Measurements from ENCODE around the gene EHD2.
"Not testable (repeated sequence)": the region's sequence is repeated elsewhere in the genome, so short reads cannot be mapped to it uniquely, and the experiment has no call there.

Gene EHD2, protein sequence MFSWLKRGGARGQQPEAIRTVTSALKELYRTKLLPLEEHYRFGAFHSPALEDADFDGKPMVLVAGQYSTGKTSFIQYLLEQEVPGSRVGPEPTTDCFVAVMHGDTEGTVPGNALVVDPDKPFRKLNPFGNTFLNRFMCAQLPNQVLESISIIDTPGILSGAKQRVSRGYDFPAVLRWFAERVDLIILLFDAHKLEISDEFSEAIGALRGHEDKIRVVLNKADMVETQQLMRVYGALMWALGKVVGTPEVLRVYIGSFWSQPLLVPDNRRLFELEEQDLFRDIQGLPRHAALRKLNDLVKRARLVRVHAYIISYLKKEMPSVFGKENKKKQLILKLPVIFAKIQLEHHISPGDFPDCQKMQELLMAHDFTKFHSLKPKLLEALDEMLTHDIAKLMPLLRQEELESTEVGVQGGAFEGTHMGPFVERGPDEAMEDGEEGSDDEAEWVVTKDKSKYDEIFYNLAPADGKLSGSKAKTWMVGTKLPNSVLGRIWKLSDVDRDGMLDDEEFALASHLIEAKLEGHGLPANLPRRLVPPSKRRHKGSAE

GRCh38 chr19:47713046-47714021, at the start of gene EHD2:
EHD2 (plus strand) TSS chr19:47713422; CDS start chr19:47716613, 3,191 bp downstream.
- DNase-seq = peak; percentile 64

GRCh38 chr19:47663435-47663910, 49.7 kb upstream of the EHD2 start:
- DNase-seq = no peak

DNA sequence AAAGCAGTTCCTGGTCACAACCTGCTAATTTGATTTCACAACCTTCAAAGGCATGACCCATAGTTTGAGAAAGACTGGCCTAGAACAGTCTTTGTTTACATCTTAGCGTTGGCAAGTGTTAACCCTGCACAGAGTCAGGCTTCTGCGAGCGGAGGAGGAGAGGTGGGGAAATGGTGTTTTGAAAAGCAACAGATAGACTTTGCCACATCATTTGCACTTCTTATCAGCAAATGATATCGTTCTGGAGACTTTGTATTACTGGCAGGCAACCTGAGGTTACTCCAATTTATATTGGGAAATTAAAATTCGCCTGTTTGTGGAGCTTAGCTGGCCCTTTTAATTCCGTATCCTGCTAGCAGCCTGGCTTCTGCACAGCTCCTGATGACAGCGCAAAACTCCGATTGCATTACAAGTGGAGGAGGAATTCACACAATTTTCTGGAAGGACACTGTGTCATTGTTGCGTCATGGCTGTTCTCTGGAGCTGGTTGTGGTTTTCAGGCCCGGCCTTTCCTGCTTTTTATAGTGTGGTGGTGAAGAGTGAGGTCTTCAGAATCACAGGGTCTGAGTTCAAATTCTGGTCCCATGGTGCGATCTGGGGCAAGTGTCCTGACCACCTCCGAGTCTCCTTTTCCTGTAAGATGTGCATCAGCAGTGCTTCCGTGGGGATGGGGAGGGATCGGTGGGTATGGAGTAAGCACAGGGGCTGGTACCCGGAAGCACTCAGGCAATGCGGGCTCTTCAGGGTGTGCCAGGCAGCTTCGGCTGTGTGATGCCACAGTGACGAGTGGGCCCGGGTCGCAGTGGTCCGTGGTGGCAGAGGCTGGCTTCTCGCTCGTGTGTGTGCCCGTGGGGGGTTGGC, 49.1 kb upstream of the EHD2 start:
- peak; percentile 71 for DNase-seq

- DNase-seq = not testable (repeated sequence)
These were observed 44.7 kb upstream of the EHD2 start for GRCh38 chr19:47668556-47668955.

DNA sequence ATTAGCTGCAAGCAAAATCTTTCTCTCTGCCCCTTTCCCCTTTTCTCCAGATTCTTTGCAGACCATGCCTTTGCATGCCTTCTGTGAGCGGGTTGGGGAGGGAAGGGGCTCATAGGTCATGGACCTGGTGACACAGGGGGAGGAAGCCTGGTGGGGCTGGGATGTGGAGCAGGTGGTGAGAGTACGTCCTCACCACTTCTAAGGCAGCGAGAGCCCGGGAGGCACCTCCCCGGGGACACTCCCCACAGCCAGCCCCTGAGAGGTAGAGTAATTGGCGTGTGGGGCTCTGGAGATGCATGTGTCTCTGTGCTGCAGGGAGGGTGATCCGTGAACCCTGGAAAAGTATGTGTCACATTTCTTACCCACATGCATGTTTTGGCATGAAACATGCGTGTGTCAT, 42.5 kb upstream of the EHD2 start:
- no peak for DNase-seq

GRCh38 chr19:47671499-47671898, 41.7 kb upstream of the EHD2 start:
- no peak for DNase-seq

- DNase-seq = no peak
These were observed 39.8 kb upstream of the EHD2 start for GRCh38 chr19:47673426-47673825.

GRCh38 chr19:47674548-47674947, 38.7 kb upstream of the EHD2 start:
- no peak for DNase-seq

GRCh38 chr19:47675271-47675670, 38.0 kb upstream of the EHD2 start:
- no peak for DNase-seq

GRCh38 chr19:47675859-47676258, 37.4 kb upstream of the EHD2 start:
- DNase-seq = no peak

DNA sequence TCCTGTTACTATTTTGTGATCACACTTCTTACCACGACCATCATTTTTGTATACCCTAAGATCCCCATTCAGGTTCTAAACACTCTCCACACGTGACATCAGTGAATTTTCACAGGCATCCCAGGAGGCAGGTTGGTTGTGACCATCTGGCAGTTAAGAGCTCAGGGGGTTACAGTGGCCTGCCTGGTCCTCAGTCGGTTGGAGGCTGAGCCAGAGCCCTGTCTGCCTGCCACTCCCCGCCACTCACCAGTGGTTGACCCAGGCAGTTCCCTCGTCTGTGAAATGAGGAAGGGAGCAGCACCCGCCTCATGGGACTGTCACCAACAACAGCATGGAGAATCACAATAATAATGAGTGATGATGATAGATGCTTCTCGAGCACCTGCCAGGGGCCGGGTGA, 36.4 kb upstream of the EHD2 start:
- no peak for DNase-seq

DNA sequence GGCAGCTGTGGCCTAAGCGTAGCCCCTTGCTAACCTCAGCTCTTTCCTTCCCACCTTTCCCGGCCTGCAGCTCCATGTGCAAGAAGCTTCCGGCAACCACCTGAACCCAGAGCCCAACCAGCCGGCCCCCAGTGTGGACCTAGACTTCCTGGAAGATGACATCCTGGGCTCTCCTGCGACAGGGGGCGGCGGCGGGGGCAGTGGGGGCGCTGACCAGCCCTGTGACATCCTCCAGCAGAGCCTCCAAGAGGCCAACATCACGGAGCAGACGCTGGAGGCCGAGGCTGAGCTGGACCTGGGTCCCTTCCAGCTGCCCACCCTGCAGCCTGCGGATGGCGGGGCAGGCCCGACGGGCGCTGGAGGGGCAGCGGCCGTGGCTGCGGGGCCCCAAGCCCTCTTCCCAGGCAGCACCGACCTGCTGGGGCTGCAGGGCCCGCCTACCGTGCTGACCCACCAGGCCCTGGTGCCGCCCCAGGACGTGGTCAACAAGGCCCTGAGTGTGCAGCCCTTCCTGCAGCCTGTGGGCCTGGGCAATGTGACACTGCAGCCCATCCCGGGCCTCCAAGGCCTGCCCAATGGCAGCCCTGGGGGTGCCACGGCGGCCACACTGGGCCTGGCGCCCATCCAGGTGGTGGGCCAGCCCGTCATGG, 33.8 kb upstream of the EHD2 start:
- no peak for DNase-seq

DNA sequence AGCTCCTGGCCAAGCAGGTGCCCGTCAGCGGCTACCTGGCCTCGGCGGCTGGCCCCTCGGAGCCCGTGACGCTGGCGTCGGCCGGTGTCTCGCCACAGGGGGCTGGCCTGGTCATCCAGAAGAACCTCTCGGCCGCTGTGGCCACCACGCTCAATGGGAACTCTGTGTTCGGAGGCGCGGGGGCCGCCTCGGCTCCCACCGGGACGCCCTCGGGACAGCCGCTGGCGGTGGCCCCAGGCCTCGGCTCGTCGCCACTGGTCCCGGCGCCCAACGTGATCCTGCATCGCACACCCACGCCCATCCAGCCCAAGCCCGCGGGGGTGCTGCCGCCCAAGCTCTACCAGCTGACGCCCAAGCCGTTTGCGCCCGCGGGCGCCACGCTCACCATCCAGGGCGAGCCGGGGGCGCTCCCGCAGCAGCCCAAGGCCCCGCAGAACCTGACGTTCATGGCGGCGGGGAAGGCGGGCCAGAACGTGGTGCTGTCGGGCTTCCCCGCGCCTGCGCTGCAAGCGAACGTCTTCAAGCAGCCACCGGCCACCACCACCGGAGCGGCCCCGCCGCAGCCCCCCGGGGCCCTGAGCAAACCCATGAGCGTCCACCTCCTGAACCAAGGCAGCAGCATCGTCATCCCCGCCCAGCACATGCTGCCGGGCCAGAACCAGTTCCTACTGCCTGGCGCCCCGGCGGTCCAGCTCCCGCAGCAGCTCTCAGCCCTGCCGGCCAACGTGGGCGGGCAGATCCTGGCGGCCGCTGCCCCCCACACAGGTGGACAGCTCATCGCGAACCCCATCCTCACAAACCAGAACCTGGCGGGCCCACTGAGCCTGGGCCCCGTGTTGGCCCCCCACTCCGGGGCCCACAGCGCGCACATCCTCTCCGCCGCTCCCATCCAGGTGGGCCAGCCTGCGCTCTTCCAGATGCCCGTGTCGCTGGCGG, 33.0 kb upstream of the EHD2 start:
- DNase-seq = no peak

DNA sequence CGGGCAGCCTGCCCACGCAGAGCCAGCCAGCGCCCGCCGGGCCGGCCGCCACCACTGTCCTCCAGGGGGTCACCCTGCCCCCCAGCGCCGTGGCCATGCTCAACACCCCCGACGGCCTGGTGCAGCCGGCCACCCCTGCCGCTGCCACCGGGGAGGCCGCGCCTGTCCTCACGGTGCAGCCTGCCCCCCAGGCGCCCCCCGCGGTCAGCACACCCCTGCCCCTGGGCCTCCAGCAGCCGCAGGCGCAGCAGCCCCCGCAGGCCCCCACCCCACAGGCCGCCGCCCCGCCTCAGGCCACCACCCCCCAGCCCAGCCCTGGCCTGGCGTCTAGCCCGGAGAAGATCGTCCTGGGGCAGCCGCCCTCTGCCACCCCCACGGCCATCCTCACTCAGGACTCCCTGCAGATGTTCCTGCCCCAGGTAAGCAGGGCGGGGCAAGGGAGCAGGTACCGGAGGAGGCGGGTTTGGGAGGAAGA, 32.3 kb upstream of the EHD2 start:
- no peak for DNase-seq

DNA sequence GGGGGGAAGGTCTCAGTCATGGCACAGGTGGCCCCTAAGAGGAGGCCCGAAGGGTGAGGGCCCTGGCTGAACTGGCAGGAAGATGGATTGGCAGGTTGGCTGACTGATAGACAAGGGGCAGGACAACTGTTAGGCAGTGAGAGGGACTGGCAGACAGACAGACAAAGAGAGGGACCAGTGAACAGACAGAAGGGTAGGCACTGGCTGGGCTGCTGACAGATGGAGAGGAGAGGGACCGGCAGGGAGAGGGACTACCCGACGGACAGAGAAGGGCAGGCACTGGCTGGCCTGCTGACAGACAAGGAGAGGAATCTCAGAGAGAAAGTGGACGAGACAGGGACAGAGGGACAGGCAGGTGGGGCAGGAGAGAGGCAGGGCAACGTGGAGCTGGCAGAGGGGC, 31.8 kb upstream of the EHD2 start:
- DNase-seq = no peak

DNA sequence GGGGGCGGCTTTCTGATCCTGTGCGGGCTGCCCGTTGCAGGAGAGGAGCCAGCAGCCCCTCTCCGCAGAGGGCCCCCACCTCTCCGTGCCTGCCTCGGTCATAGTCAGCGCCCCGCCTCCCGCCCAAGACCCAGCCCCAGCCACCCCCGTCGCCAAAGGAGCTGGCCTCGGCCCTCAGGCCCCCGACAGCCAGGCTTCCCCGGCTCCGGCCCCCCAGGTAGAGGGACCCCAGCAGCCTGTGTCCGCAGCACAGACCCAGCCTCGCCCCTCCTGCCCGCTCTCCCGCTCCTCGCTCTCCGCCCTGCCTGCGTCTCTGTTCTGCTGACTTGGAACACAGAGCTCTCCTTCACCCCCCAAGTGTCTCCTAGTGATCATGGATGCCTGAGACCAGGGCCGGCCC, 31.3 kb upstream of the EHD2 start:
- DNase-seq = no peak

DNA sequence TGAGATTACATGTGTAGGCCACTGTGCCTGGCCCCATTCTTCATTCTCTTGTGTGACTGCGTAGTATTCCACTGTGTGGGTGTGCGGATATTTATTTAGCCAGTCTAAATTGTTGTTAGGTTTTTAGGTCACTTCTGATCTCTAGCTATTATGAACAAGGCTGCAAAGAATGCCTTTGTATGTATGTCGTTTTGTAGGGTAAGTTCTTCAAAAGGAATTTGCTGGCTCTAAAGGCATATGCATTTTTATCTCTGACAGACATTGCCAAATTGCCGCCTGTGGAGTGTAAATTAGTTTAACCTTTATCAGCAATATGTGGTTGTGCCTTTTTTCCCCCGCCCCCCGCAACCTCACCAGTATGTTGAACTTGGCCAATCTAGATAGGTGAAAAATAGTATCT, 30.3 kb upstream of the EHD2 start:
- DNase-seq = no peak

GRCh38 chr19:47686679-47687450, 26.4 kb upstream of the EHD2 start:
- DNase-seq = no peak

DNA sequence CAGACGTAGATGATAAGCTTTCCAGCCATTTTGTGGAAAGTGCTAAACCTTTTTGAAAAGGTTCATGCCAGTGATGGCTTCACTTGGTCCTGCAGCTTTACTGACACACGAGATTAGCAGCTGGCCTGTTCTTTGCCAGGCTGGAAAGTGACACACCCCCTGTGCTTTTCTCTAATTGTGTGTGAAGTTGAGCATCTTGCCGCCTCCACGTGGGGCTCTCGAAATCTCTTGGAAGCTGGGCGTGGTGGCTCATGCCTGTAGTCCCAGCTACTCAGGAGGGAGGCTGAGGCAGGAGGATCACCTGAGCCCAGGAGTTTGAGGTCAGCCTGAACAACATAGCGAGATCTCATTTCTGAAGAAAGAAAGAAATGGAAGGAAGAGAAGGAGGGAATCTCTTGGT, 25.3 kb upstream of the EHD2 start:
- no peak for DNase-seq

DNA sequence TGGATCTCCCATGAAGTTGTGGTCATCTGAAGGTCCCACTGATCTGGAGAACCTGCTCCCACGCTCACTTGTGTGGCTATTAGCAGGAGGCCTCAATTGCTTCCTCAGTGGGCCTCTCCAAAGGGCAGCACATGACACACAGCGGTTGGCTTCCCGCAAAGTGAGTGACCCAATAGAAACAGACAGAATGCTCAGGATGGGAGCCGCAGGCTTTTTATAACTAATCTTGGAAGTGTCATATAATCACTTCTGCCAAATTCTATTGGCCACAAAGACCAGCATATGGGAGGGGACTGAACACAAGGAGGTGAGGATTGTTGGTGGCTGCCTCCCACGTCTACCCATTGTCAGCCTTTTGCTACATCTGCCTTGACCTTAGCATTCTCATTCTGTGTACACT, 22.1 kb upstream of the EHD2 start:
- no peak for DNase-seq
